GM19193 (cell line): ENCODE results near the gene ADAM12.

Source experiments
- POLR2A ChIP-seq: IDR thresholded peaks from 4 replicates; pipeline ENCODE4 v1.6.1; 2011; ENCODE audit not compliant: insufficient read depth, insufficient read length; ENCODE audit errors: extremely low read depth

ADAM12 gene

DNA sequence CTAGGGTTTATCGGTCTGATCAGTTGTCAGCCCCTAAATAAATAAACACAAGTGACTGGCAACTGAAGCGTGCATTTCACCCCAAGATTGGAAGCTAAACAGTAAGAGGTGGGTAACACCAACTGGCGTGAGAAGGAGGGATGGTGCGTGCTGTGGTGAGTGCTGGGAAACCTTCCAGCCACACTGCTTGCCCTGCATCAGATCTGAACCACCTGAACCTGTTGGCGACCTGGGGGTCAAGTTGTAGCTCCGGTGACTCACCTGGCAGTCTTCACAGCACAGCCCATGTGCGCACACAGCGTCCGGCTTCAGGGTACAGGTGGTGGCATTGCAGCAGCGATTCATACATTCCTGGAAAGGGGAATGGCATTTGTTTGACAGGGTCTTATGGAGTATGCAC, 321.8 kb downstream of the ADAM12 start:
- TF ChIP-seq POLR2A, result no peak

- TF ChIP-seq POLR2A, result no peak
Measured at GRCh38 chr10:126065751-126066377, 322.4 kb downstream of the ADAM12 start.

DNA sequence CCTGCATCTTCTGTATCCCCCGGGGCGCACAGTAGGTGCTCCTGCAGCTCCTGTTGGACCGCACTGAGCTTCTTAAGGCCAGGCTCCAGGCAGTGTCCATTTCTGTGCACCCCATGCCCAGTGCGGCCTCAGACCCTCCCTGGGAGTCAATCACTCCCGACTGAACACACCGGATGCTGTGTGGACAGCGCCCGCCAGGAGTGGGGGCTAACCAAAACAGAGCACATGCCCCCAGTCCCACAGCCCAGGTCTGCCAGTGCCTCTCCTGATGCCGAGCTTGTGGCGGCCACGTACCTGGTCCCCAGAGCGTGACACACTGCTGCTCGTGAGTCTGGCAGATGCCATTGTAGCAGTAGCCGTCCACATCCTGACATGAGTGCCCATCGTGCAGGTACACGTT, 323.8 kb downstream of the ADAM12 start:
- TF ChIP-seq POLR2A, result no peak

DNA sequence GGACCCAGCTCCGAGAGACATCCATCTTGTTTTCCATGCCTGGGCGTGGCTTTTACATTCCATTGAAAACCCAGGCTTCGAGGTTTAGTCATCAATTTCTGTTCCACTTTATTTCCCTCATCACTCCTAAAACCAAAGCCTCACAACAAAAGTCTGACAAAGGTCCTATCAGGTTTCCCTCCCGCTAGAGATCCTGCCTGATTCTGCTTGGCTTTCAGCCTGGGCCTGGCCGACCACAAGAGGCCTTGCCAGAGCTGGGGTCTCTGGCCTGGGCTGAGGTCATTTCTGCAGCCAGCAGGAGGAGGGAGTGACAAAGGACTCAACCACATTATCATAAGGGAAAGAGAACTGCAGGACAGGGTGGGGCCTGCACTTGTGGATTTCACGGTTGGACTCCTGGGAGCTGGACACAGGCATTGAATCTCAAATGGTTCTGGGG, 324.9 kb downstream of the ADAM12 start:
- no peak for TF ChIP-seq POLR2A

GRCh38 chr10:126062131-126063032, 325.9 kb downstream of the ADAM12 start:
- TF ChIP-seq POLR2A, result no peak

- TF ChIP-seq POLR2A, result no peak
Measured at GRCh38 chr10:126061526-126061925, 326.8 kb downstream of the ADAM12 start.

DNA sequence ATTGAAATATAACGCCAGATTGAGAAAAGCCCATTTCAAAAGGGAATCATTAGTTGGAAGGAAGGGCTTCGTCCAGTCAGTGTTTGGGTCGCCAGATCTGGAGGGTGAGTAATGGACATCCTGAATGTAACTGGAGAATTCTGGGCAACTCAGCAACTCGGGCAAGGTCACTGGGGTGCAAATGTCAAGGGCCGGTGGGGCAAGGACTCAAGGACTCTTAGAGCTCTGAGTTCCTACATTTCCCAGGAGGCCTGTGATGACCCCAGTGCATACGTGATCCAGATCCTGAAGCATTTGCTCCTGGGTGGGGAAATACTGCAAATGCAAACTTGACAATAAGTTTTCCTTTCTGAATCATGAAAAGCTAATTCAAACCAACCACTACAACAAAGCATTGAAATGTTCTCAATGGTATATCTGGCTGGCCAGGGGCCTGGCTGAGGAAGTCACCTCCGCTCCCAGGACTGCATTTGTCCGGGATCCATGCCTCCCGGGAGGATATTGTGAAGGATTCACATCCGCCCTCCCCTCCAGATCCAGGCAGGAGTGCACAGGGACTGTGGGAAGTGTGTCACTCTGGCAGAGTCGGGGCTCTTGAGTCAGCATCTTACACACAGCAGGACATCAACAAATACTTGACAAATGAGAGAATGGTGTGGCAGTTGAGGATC, 327.9 kb downstream of the ADAM12 start:
- TF ChIP-seq POLR2A, result no peak

- no peak for TF ChIP-seq POLR2A
Measured at GRCh38 chr10:126059076-126059826, 329.0 kb downstream of the ADAM12 start.

DNA sequence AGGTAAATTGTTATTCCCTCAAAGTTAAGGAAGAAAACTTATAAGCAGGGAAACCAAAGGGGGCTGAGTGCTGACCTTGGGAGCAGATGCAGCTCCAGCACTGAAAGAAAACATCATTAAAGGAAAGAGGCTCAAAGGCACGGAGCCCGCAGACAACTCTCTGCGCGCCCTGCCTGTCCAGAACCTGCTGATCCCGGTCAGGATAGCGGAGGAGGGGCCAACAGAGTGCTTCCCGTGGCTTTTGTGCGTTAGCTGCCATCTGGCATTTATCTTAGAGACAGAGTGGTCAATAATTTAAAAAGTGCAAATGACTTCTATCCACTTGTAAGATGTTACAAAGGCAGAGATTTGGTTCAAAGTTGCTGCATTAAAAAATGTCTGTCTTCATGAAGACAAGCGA, 329.8 kb downstream of the ADAM12 start:
- no peak for TF ChIP-seq POLR2A

DNA sequence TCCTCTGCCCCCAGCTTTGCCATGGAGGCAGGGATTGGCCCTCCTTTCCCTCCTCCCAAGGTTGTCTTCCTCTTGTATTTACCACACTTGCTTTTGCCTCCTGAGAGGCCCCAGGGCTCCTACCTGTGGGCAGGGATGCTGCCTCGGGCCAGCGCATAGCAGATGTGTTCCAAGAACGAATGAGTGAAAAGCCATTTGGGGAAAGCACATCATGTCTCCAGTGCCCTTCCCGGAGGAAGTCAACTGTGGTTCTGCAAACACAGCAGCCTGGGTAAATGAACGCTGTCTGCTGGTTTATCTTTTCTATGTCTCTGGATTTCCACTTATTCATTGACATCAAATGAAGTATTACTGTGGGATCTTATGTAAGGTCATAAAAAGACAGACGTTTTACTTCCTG, 330.2 kb downstream of the ADAM12 start:
- TF ChIP-seq POLR2A, result no peak

DNA sequence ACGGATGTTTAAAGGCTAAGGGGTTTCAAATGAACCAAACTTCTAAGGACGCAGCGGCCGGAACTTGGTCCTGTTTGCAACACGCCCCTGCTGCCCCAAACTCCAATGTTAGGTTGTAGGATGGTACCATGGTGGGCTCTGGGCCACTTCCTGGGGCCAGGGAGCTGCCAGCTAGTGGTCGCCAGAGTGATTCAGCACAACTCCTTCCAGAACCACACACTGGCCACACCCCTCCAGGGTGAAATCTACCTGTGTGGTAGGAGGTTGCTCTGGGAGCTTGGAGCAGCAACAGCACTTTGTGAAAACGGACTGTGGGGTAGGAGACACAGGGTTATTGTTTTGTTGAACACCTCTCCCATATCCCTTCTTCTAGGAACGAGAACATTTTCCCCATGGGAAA, 330.8 kb downstream of the ADAM12 start:
- no peak for TF ChIP-seq POLR2A

DNA sequence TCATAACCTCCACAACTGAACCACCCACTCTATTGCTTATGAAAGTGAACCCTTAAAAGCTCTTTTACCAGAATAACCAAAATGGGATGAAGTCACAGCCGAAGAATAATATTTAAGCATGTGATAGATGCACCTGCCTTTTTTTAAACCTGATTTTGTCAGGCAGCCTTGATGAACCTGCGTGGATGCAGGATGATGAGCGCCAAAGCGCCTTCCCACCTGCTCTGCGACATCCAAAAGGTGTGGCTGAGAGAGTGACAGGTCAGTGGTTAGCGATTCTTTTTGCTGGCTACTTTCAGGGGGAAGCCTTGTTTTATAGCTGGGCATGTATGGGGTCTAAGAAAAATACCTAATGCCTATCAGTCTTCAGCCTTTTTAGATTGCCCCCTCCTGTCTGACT, 334.1 kb downstream of the ADAM12 start:
- TF ChIP-seq POLR2A, result no peak

GRCh38 chr10:126052171-126052570, 336.1 kb downstream of the ADAM12 start:
- no peak for TF ChIP-seq POLR2A

- no peak for TF ChIP-seq POLR2A
Measured at GRCh38 chr10:126049759-126050700, 338.2 kb downstream of the ADAM12 start.
